HG02973 (cell line): ENCODE data around the gene ERCC6L2.

Experiments
- ATAC-seq: cut with Tn5 transposase; IDR thresholded peaks from one replicate; pipeline ENCODE4 v1.9.1; 2021; ENCODE audit warnings: moderate library complexity; ENCODE audit not compliant: unreplicated experiment

The ERCC6L2 gene

GRCh38 chr9:95977371-95977770 lies 101.9 kb downstream of the ERCC6L2 start:
- ATAC-seq, result no peak

- ATAC-seq, result no peak
These were observed 102.6 kb downstream of the ERCC6L2 start for GRCh38 chr9:95978106-95978505.

- ATAC-seq, result no peak
These were observed 104.0 kb downstream of the ERCC6L2 start for GRCh38 chr9:95979446-95979845.

- ATAC-seq, result no peak
These were observed 105.0 kb downstream of the ERCC6L2 start for GRCh38 chr9:95980262-95981125.

GRCh38 chr9:95981761-95982390 lies 106.4 kb downstream of the ERCC6L2 start:
- ATAC-seq, result no peak

- ATAC-seq, result no peak
These were observed 110.1 kb downstream of the ERCC6L2 start for GRCh38 chr9:95985440-95986055.

GRCh38 chr9:95989297-95989696 lies 113.8 kb downstream of the ERCC6L2 start:
- no peak for ATAC-seq

GRCh38 chr9:95991326-95991725 lies 115.8 kb downstream of the ERCC6L2 start:
- no peak for ATAC-seq

- ATAC-seq, result no peak
These were observed 117.0 kb downstream of the ERCC6L2 start for GRCh38 chr9:95992536-95992935.

- ATAC-seq, result no peak
These were observed 117.8 kb downstream of the ERCC6L2 start for GRCh38 chr9:95993337-95993736.

- no peak for ATAC-seq
These were observed 123.9 kb downstream of the ERCC6L2 start for GRCh38 chr9:95999390-95999789.

- ATAC-seq, result no peak
These were observed 128.9 kb downstream of the ERCC6L2 start for GRCh38 chr9:96004379-96004778.

GRCh38 chr9:96006296-96006879 lies 130.9 kb downstream of the ERCC6L2 start:
- ATAC-seq, result no peak

- ATAC-seq, result no peak
These were observed 131.5 kb downstream of the ERCC6L2 start for GRCh38 chr9:96006961-96007360.

GRCh38 chr9:96008502-96009222 lies 133.2 kb downstream of the ERCC6L2 start:
- ATAC-seq, result no peak

GRCh38 chr9:96009223-96009602 lies 133.7 kb downstream of the ERCC6L2 start:
- ATAC-seq, result no peak

GRCh38 chr9:96009690-96010472 lies 134.4 kb downstream of the ERCC6L2 start:
- ATAC-seq, result no peak

GRCh38 chr9:96014078-96014477 lies 138.6 kb downstream of the ERCC6L2 start:
- no peak for ATAC-seq

GRCh38 chr9:96015876-96016686 lies 140.6 kb downstream of the ERCC6L2 start:
- ATAC-seq, result peak; percentile 63
